Sigmoid colon (tissue), 4 donors: ENCODE data around the gene MVB12B.
"Not testable (repeated sequence)": the region's sequence is repeated elsewhere in the genome, so short reads cannot be mapped to it uniquely, and the experiment has no call there.

ENCODE experiments used
- CTCF ChIP-seq, 4 experiments: fragments of 450-650 bp in 3 of 4; fragments of 200-600 bp in 1 of 4; IDR thresholded peaks; one replicate each; pipeline ENCODE4 v1.5.1; 2016 to 2019; ENCODE audit warnings: antibody characterized with exemption in 4 of 4, mild to moderate bottlenecking in 3 of 4, moderate library complexity in 2 of 4
- EP300 ChIP-seq, 4 donors: sonication (generic); formaldehyde crosslinking; IDR thresholded peaks; one replicate each; pipeline ENCODE4 v1.6.1; 2017; ENCODE audit warnings: antibody characterized with exemption in 4 of 4
- POLR2AphosphoS5 ChIP-seq, 4 donors: sonication (generic); formaldehyde crosslinking; IDR thresholded peaks; one replicate each; pipeline ENCODE4 v1.6.1; 2017; ENCODE audit warnings: antibody characterized with exemption in 4 of 4

DNA sequence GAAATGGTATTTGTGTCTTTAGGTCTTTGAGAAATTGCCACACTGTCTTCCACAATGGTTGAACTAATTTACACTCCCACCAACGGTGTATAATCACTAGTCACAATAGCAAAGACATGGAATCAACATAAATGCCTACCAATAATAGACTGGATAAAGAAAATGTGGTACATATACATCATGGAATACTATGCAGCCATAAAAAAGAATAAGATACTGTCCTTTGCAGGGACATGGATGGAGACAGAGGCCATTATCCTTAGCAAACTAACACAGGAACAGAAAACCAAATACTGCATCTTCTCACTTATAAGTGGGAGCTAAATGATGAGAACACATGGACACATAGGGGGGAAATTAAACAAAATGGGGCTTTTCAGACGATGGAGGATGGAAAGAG is 41.0 kb upstream of the MVB12B start:
- TF ChIP-seq POLR2AphosphoS5, CTCF, EP300 (IDR thresholded peaks at IDR 0.05): not testable (repeated sequence)
